Lung (tissue), 12 donors: ENCODE measurements around the gene KIDINS220. TPM values are rescaled to one million over a fixed set of nuclear protein-coding genes. Genes with fewer than 3 reads are reported as not detected.

Experiments
- ATAC-seq: fragments of 200-7000 bp; cut with Tn5 transposase; one replicate; pipeline ENCODE4 v1.9.1; 2020; ENCODE audit warnings: moderate number of reproducible peaks; ENCODE audit not compliant: insufficient read depth, low FRiP score
- DNase-seq, 3 donors: peaks; one replicate each; pipeline ENCODE4 v3.0.0-alpha.2; 2013 to 2017
- H3K27ac ChIP-seq, 2 donors: one replicate each; pipeline ENCODE4 v1.5.1; 2013; ENCODE audit warnings: mild to moderate bottlenecking in 2 of 2, moderate library complexity in 2 of 2, control low read depth in 1 of 2, inconsistent platforms in 1 of 2, low read depth in 1 of 2, low read length in 1 of 2
- H3K27me3 ChIP-seq, 3 donors: one replicate each; pipeline ENCODE4 v1.5.1; 2013; ENCODE audit warnings: low read length in 2 of 3; ENCODE audit not compliant: control insufficient read depth in 3 of 3, insufficient read depth in 3 of 3
- H3K36me3 ChIP-seq, 4 donors: one replicate each; pipeline ENCODE4 v1.5.1; 2013; ENCODE audit warnings: low read length in 4 of 4, mild to moderate bottlenecking in 1 of 4, moderate library complexity in 1 of 4; ENCODE audit not compliant: control insufficient read depth in 4 of 4, insufficient read depth in 4 of 4
- H3K4me1 ChIP-seq, 5 donors: one replicate each; pipeline ENCODE4 v1.5.1; 2013; ENCODE audit warnings: low read length in 5 of 5, mild to moderate bottlenecking in 2 of 5, moderate library complexity in 1 of 5; ENCODE audit not compliant: control insufficient read depth in 5 of 5, insufficient read depth in 5 of 5
- H3K4me3 ChIP-seq: one replicate; pipeline ENCODE4 v1.5.1; 2013; ENCODE audit warnings: mild to moderate bottlenecking, control low read depth, moderate library complexity
- H3K9ac ChIP-seq, 2 donors: one replicate each; pipeline ENCODE4 v1.5.1; 2013; ENCODE audit warnings: low read length in 2 of 2, control low read depth in 1 of 2; ENCODE audit not compliant: insufficient read depth in 1 of 2
- H3K9me3 ChIP-seq, 4 donors: one replicate each; pipeline ENCODE4 v1.5.1; 2013; ENCODE audit warnings: low read length in 3 of 4, mild to moderate bottlenecking in 1 of 4, moderate library complexity in 1 of 4; ENCODE audit not compliant: control insufficient read depth in 4 of 4, insufficient read depth in 3 of 4
- CTCF ChIP-seq: IDR thresholded peaks from 2 replicates; pipeline ENCODE4 v1.5.1; 2012; ENCODE audit warnings: mild to moderate bottlenecking; ENCODE audit errors: control extremely low read depth, extremely low read depth
- whole genome bisulfite sequencing, 2 donors: extraction: QIAGEN DNeasy Blood & Tissue Kit; methylation state at CpG; one replicate each; pipeline ENCODE4 v1.1.7; 2013; 5-methylcytosine and 5-hydroxymethylcytosine counted together
- polyA plus RNA-seq, 2 donors: library from polyadenylated mRNA; stranded (reverse); fragments of 200-250 nt; gene quantifications; one replicate each; pipeline ENCODE4 v1.2.1, GENCODE V29; 2013
- total RNA-seq, 2 donors: library from RNA; depleted of rRNA in 1 of 2; stranded (reverse); fragments of >200 nt in 1 of 2; gene quantifications; one replicate each; pipeline ENCODE4 v1.2.1, GENCODE V29; 2014 to 2021
- donor health status: control.
- donor health status: control.
- donor health status: Bipolar disorder and iron deficiency.
- donor health status: healthy.
- donor health status: DM: yes; HTN: yes; CAD: no.

KIDINS220 gene
- total and polyA plus RNA-seq, 4 donors = 16.2 to 211 (median 36.4) TPM

DNA sequence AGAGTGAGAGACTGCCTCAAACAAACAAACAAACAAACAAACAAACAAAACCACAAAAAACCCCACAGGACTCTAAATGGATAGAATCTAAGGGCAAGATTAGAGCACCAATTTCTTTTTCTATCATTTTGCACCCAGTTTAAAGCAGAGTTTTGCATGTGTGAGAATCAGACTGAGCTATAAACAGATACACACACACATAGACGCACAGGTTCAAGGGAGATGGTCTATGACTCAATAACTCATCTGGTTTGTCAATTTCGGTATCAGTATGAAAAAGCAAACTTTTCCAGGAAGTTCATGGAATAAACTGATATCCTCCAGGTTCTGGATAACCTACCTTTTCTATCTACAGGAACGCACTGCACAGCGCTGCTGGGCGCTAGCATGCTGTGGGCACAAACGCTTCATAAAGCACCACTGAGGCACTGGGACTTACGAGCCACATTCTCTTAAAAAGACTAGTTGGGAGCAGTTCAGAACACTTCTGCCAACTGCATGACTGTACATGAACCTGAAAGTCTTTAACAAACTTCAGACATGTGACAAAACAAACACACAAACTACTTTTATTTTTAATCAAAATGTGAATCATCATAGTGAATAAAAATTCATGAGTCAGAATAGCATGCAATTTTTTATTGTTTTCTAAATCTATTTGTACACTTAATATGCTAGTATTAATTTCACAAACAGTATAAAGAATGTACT, 109.0 kb downstream of the KIDINS220 start:
- no peak for ATAC-seq
- Histone ChIP-seq H3K4me1 (no peaks in the 10 kb centered on the region), H3K4me3 (no peak overlapping the region), H3K27me3 (no peaks in the 10 kb centered on the region), H3K9me3 (no peaks in the 10 kb centered on the region), H3K9ac (no peak overlapping the region), H3K27ac (no peak overlapping the region), H3K36me3 (peaks cover 22 to 31% (median 28%) of the 10 kb centered on the region in 4 donors)
- no peak for DNase-seq
- no peak for TF ChIP-seq CTCF
- 96 to 97% methylated on average over 7 of the region's 7 CpGs for WGBS, 2 donors

DNA sequence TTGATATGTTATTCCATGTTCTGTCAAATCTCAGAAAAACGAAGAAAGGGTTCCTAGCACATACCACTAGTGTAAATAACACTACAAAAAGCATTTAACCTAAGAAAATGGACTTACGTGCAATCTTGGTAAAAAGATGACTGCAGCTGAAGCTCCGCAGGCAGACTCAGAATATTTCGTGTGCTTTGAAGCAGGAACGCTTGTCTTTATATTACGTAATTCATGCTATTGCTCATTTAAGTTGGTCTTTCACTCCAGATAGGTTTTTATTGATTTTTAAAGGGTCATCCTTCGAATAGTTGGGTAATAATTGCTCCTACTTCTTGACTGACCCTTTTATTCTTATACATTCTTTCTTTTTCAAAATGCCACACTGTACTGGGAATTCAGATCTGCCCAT, 111.6 kb downstream of the KIDINS220 start:
- ATAC-seq (no peak), DNase-seq (no peak)
- Histone ChIP-seq H3K4me1 (no peaks in the 10 kb centered on the region), H3K9ac (no peak overlapping the region), H3K36me3 (peaks cover 4 to 11% (median 10%) of the 10 kb centered on the region in 4 donors), H3K4me3 (no peak overlapping the region), H3K9me3 (peaks cover 0 to 2% (median 0%) of the 10 kb centered on the region in 4 donors), H3K27ac (no peak overlapping the region), H3K27me3 (no peaks in the 10 kb centered on the region)
- WGBS, 2 donors = 84 to 87% methylated on average over 7 of the region's 7 CpGs
- no peak for TF ChIP-seq CTCF

- WGBS, 2 donors = 91 to 94% methylated on average over 10 of the region's 10 CpGs
- Histone ChIP-seq H3K9me3 (peaks cover 0 to 2% (median 0%) of the 10 kb centered on the region in 4 donors), H3K4me1 (no peaks in the 10 kb centered on the region), H3K27me3 (no peaks in the 10 kb centered on the region), H3K27ac (no peak overlapping the region), H3K4me3 (no peak overlapping the region), H3K36me3 (peaks cover 0 to 4% (median under 1%) of the 10 kb centered on the region in 4 donors), H3K9ac (no peak overlapping the region)
- ATAC-seq = no peak
- no peak for DNase-seq
- TF ChIP-seq CTCF = no peak
Measured at GRCh38 chr2:8722986-8723385, 114.4 kb downstream of the KIDINS220 start.
